Endothelial cell of umbilical vein (primary cell): ENCODE measurements around the gene DEUP1. TPM values are rescaled to one million over a fixed set of nuclear protein-coding genes. Genes with fewer than 3 reads are reported as not detected.
"Not testable (repeated sequence)": the region's sequence is repeated elsewhere in the genome, so short reads cannot be mapped to it uniquely, and the experiment has no call there.

Experiments
- BruUV-seq: library from RNA; stranded (reverse); fragments of 400-500 nt; replicated peaks from 2 replicates; lab custom pipeline; 2021; lab: Mats Ljungman, UMichigan
- CTCF ChIA-PET: fragments of 300-600, 350-600 bp; sonication (Branson Sonifier 250); formaldehyde crosslinking; loops from one replicate; lab custom pipeline; 2021; ENCODE audit warnings: antibody characterized with exemption, inconsistent platforms; lab: Charles Lee
- POLR2A ChIA-PET: fragments of 300-600, 350-600 bp; sonication (Branson Sonifier 250); formaldehyde crosslinking; loops from one replicate; lab custom pipeline; 2021; ENCODE audit warnings: antibody characterized with exemption, inconsistent platforms; lab: Charles Lee
- DNase-seq: peaks from one replicate; pipeline ENCODE4 v3.0.0-alpha.2; 2011; ENCODE audit warnings: low read depth, low spot score
- FAIRE-seq: peaks from 2 replicates; lab custom pipeline; 2011; peaks lifted over from hg19 to GRCh38; lab: Jason Lieb, UNC
- H2AFZ ChIP-seq: 2 replicates; pipeline ENCODE4 v1.6.0; 2012; ENCODE audit warnings: low read depth, low read length, control low read depth, inconsistent platforms
- H3K27ac ChIP-seq: 2 replicates; pipeline ENCODE4 v1.5.1; 2011; ENCODE audit warnings: low read depth, mild to moderate bottlenecking, control low read depth, low read length, moderate library complexity; ENCODE audit not compliant: insufficient read depth
- H3K27me3 ChIP-seq, 2 experiments: 2 replicates each; pipeline versions ENCODE4 v1.6.0 to v1.6.1; 2011; ENCODE audit warnings: low read length in 2 of 2, mixed read lengths in 1 of 2; ENCODE audit not compliant: control insufficient read depth in 2 of 2, insufficient read depth in 2 of 2
- H3K36me3 ChIP-seq, 2 experiments: 2 replicates in 1 of 2; 3 replicates in 1 of 2; pipeline ENCODE4 v1.5.1; 2011; ENCODE audit warnings: low read length in 2 of 2, mild to moderate bottlenecking in 1 of 2, moderate library complexity in 1 of 2; ENCODE audit not compliant: control insufficient read depth in 2 of 2, insufficient read depth in 2 of 2; ENCODE audit errors: extremely low read depth in 1 of 2
- H3K4me1 ChIP-seq: 3 replicates; pipeline ENCODE4 v1.5.1; 2011; ENCODE audit warnings: mild to moderate bottlenecking, low read length; ENCODE audit not compliant: control insufficient read depth, insufficient read depth; ENCODE audit errors: extremely low read depth
- H3K4me2 ChIP-seq: 2 replicates; pipeline ENCODE4 v1.6.1; 2011; ENCODE audit warnings: low read length, control low read depth, mixed read lengths; ENCODE audit not compliant: insufficient read depth
- H3K4me3 ChIP-seq, 3 experiments: fragments of 200-600 bp in 1 of 3; sonication (generic), shearing (Covaris generic) in 1 of 3; replicated peaks in 1 of 3; 2 replicates each; pipeline ENCODE4 v1.5.1; 2011 to 2016; ENCODE audit warnings: control low read depth in 3 of 3, low read length in 3 of 3, mild to moderate bottlenecking in 2 of 3, inconsistent platforms in 1 of 3, low read depth in 1 of 3, moderate library complexity in 1 of 3; ENCODE audit not compliant: insufficient read depth in 1 of 3
- H3K79me2 ChIP-seq: 2 replicates; pipeline ENCODE4 v1.6.0; 2012; ENCODE audit warnings: low read length, inconsistent platforms; ENCODE audit not compliant: control insufficient read depth, insufficient read depth
- H3K9ac ChIP-seq: replicated peaks from 2 replicates; pipeline ENCODE3; 2011; ENCODE audit warnings: low read length, control low read depth; ENCODE audit not compliant: insufficient read depth; ENCODE audit errors: extremely low read depth
- H3K9me1 ChIP-seq: replicated peaks from 3 replicates; pipeline ENCODE4 v1.6.0; 2011; ENCODE audit warnings: mild to moderate bottlenecking, low read length; ENCODE audit not compliant: control insufficient read depth, insufficient read depth; ENCODE audit errors: extremely low read depth
- H3K9me3 ChIP-seq: replicated peaks from 2 replicates; pipeline ENCODE4 v1.5.1; 2012; ENCODE audit warnings: low read length, inconsistent platforms; ENCODE audit not compliant: control insufficient read depth, insufficient read depth
- H4K20me1 ChIP-seq: replicated peaks from 2 replicates; pipeline ENCODE3; 2011; ENCODE audit warnings: mild to moderate bottlenecking, low read length; ENCODE audit not compliant: control insufficient read depth, insufficient read depth; ENCODE audit errors: extremely low read depth
- GATA2 ChIP-seq: IDR thresholded peaks from 2 replicates; pipeline ENCODE4 v1.7.0; 2011; ENCODE audit warnings: low read depth, mild to moderate bottlenecking, moderate library complexity, mixed read lengths, low read length; ENCODE audit not compliant: insufficient read length, insufficient read depth
- JUN ChIP-seq: IDR thresholded peaks from 2 replicates; pipeline ENCODE4 v1.6.1; 2011; ENCODE audit warnings: borderline replicate concordance, low read depth; ENCODE audit not compliant: insufficient read length, insufficient read depth
- MYC ChIP-seq: IDR thresholded peaks from one replicate; pipeline ENCODE4 v1.6.1; 2011; ENCODE audit warnings: mild to moderate bottlenecking, low read depth, low read length
- POLR2A ChIP-seq: IDR thresholded peaks from 2 replicates; pipeline ENCODE4 v1.6.1; 2012; ENCODE audit warnings: low read depth, mild to moderate bottlenecking, control low read depth, low read length
- dilution Hi-C: fragments of 300-500 bp; cut with MboI; formaldehyde crosslinking; loops from one replicate; pipeline ENCODE4 v1.15.0; 2019; ENCODE audit warnings: low sequenced_read_pairs; ENCODE audit not compliant: extremely low pct_ligation_motif_present
- intact Hi-C: fragments of 100-400 bp; cut with micrococcal nuclease; formaldehyde crosslinking; loops from one replicate; pipeline ENCODE4 v1.10.0; 2022
- polyA plus RNA-seq, 4 experiments: library from polyadenylated mRNA; depleted of rRNA in 3 of 4; stranded (reverse) in 3 of 4; unstranded in 1 of 4; fragments of >200 nt; gene quantifications; 2 replicates each; pipeline versions ENCODE4 v1.2.1 to v1.2.3, GENCODE V29; 2011 to 2012; ENCODE audit warnings: missing spikeins in 1 of 4
- total RNA-seq: library from RNA; stranded (reverse); gene quantifications from 2 replicates; pipeline ENCODE4 v1.2.3, GENCODE V29; 2021

Gene DEUP1
- total and polyA plus RNA-seq, 2 donors (not counting 3 experiments of a cell fraction or from before 2014, with no cell fraction given), result not detected

DNA sequence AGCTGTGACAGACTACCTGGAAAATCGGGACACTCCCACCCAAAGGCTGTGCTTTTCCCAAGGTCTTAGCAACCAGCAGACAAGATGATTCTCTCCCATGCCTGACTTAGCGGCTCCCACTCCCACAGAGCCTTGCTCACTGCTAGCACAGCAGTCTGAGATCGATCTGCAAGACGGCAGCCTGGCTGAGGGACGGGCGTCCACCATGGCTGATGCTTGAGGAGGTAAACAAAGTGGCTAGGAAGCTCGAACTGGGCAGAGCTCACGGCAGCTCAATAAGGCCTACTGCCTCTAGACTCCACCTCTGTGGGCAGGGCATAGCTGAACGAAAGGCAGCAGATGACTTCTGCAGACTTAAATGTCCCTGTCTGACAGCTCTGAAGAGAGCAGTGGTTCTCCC is 127.7 kb downstream of the DEUP1 start:
- no TSS peak for BruUV-seq
- ChIA-PET POLR2A (no interaction called here), CTCF (no interaction called here)
- Histone ChIP-seq H3K36me3 (no peaks in the 10 kb centered on the region), H3K4me1 (no peaks in the 10 kb centered on the region), H3K9me1 (no peaks in the 10 kb centered on the region), H3K79me2 (no peaks in the 10 kb centered on the region), H3K27me3 (no peaks in the 10 kb centered on the region), H3K9me3 (no peaks in the 10 kb centered on the region), H3K27ac (no peak overlapping the region), H2AFZ (no peak overlapping the region), H3K4me2 (no peak overlapping the region), H4K20me1 (no peaks in the 10 kb centered on the region), H3K4me3 (no peak overlapping the region), H3K9ac (no peak overlapping the region)
- dilution Hi-C loops, result no loop called here
- no peak for DNase-seq
- intact Hi-C loops, result no loop called here
- TF ChIP-seq GATA2 (no peak), JUN (no peak), POLR2A (no peak), MYC (no peak)
- FAIRE-seq, result no peak

- H3K4me1 ChIP-seq, H3K36me3 ChIP-seq, intact Hi-C loops, H3K27me3 ChIP-seq, H3K4me3 ChIP-seq, H2AFZ ChIP-seq, POLR2A ChIA-PET, H4K20me1 ChIP-seq, H3K79me2 ChIP-seq, H3K9ac ChIP-seq, H3K27ac ChIP-seq, H3K9me1 ChIP-seq, BruUV-seq, CTCF ChIA-PET, DNase-seq, H3K9me3 ChIP-seq, FAIRE-seq, H3K4me2 ChIP-seq, dilution Hi-C loops: not testable (repeated sequence)
These were observed 133.1 kb downstream of the DEUP1 start for GRCh38 chr11:93463666-93464065.
